HCT116 (cell line): ENCODE measurements around the gene SLC28A3.

Source experiments
- CEBPB ChIP-seq: IDR thresholded peaks from 2 replicates; pipeline ENCODE4 v1.6.1; 2012; ENCODE audit warnings: low read depth
- CTCF ChIP-seq, 3 experiments: fragments of 200-600 bp in 1 of 3; sonication (generic) in 1 of 3; IDR thresholded peaks in 2 of 3; conservative IDR thresholded peaks in 1 of 3; 2 replicates each; pipeline ENCODE4 v1.5.1; 2012 to 2017; ENCODE audit warnings: low read depth in 2 of 3, low read length in 2 of 3, antibody characterized with exemption in 1 of 3, borderline replicate concordance in 1 of 3, control low read depth in 1 of 3, mild to moderate bottlenecking in 1 of 3, mixed read lengths in 1 of 3, mixed run types in 1 of 3, moderate library complexity in 1 of 3; ENCODE audit not compliant: insufficient read depth in 1 of 3
- EZH2 ChIP-seq: fragments of 200-600 bp; sonication (generic); IDR thresholded peaks from 2 replicates; pipeline ENCODE4 v1.6.1; 2017; ENCODE audit warnings: antibody characterized with exemption, mixed run types
- FOSL1 ChIP-seq: IDR thresholded peaks from 2 replicates; pipeline ENCODE4 v1.6.1; 2012; ENCODE audit warnings: low read depth
- JUND ChIP-seq: IDR thresholded peaks from 2 replicates; pipeline ENCODE4 v1.6.1; 2012
- MAX ChIP-seq: IDR thresholded peaks from 2 replicates; pipeline ENCODE4 v1.6.1; 2012
- POLR2A ChIP-seq: IDR thresholded peaks from 2 replicates; pipeline ENCODE4 v1.7.0; 2011; ENCODE audit warnings: borderline replicate concordance; ENCODE audit not compliant: insufficient read depth, insufficient read length; ENCODE audit errors: extremely low read depth
- POLR2AphosphoS5 ChIP-seq: IDR thresholded peaks from 2 replicates; pipeline ENCODE4 v1.6.1; 2011; ENCODE audit warnings: mild to moderate bottlenecking, low read depth, low read length, moderate library complexity
- RAD21 ChIP-seq: IDR thresholded peaks from 2 replicates; pipeline ENCODE4 v1.6.1; 2012; ENCODE audit warnings: low read depth, mild to moderate bottlenecking
- SIN3A ChIP-seq: IDR thresholded peaks from 2 replicates; pipeline ENCODE4 v1.6.1; 2012; ENCODE audit warnings: low read depth
- SP1 ChIP-seq: IDR thresholded peaks from 2 replicates; pipeline ENCODE4 v1.6.1; 2012; ENCODE audit warnings: low read depth
- ZNF274 ChIP-seq: fragments of 200-500 bp; sonication (Bioruptor generic); IDR thresholded peaks from 2 replicates; pipeline ENCODE4 v1.6.1; 2014; ENCODE audit warnings: mild to moderate bottlenecking, low read depth, low read length, inconsistent platforms

- TF ChIP-seq POLR2A (no peak), FOSL1 (no peak), CTCF (IDR thresholded peaks at IDR 0.05 in 2 of 3, conservative IDR thresholded peaks at IDR 0.05 in 1 of 3; ENCODE audit: borderline replicate concordance in 1 of 3, insufficient read depth in 1 of 3, low read depth in 2 of 3, low read length in 2 of 3) (no peak), POLR2AphosphoS5 (no peak), SIN3A (no peak), RAD21 (no peak), MAX (no peak), CEBPB (no peak), ZNF274 (no peak), EZH2 (no peak), SP1 (no peak), JUND (no peak)
These were observed 17.7 kb downstream of the SLC28A3 start for GRCh38 chr9:84322828-84323227.
